GM23338 (cell line): Measurements from ENCODE around the gene PPP1R9A. TPM values are rescaled to one million over a fixed set of nuclear protein-coding genes. Genes with fewer than 3 reads are reported as not detected.
A peak's percentile ranks its signal among the peaks of the same experiment; 100 is the strongest.

Experiments used
- ATAC-seq: fragments of 200-7000 bp; cut with Tn5 transposase; 3 replicates; pipeline ENCODE4 v1.9.1; 2020
- DNase-seq: peaks from one replicate; pipeline ENCODE4 v3.0.0-alpha.2; 2015; ENCODE audit warnings: low spot score
- H2AFZ ChIP-seq: fragments of 200-600 bp; sonication (generic); 2 replicates; pipeline ENCODE4 v1.8.0; 2016; ENCODE audit warnings: antibody characterized with exemption, mild to moderate bottlenecking, moderate library complexity
- H3F3A ChIP-seq: fragments of 200-600 bp; sonication (generic); replicated peaks from 2 replicates; pipeline ENCODE4 v1.8.0; 2017; ENCODE audit warnings: antibody characterized with exemption, mixed run types, low read depth
- H3K27ac ChIP-seq: fragments of 200-600 bp; sonication (generic); 2 replicates; pipeline ENCODE4 v1.6.1; 2016; ENCODE audit warnings: low read depth
- H3K27me3 ChIP-seq: fragments of 200-600 bp; sonication (generic); 2 replicates; pipeline ENCODE4 v1.8.0; 2016; ENCODE audit warnings: mild to moderate bottlenecking, mixed run types, moderate library complexity; ENCODE audit not compliant: insufficient read depth
- H3K36me3 ChIP-seq: fragments of 200-600 bp; sonication (generic); 2 replicates; pipeline ENCODE4 v1.8.0; 2016; ENCODE audit warnings: mild to moderate bottlenecking; ENCODE audit not compliant: insufficient read depth
- H3K4me1 ChIP-seq: fragments of 200-600 bp; sonication (generic); 2 replicates; pipeline ENCODE4 v1.8.0; 2016; ENCODE audit warnings: mild to moderate bottlenecking, moderate library complexity; ENCODE audit not compliant: insufficient read depth
- H3K4me2 ChIP-seq: fragments of 200-600 bp; sonication (generic); 2 replicates; pipeline ENCODE4 v1.7.1; 2017; ENCODE audit warnings: mixed run types
- H3K4me3 ChIP-seq: fragments of 200-600 bp; sonication (generic); 2 replicates; pipeline ENCODE4 v1.6.1; 2016; ENCODE audit warnings: mixed run types
- H3K79me2 ChIP-seq: fragments of 200-600 bp; sonication (generic); replicated peaks from 2 replicates; pipeline ENCODE4 v1.8.0; 2017; ENCODE audit warnings: mild to moderate bottlenecking; ENCODE audit not compliant: insufficient read depth
- H3K9me2 ChIP-seq: fragments of 200-600 bp; sonication (generic); 2 replicates; pipeline ENCODE4 v1.8.0; 2017; ENCODE audit not compliant: insufficient read depth
- H4K20me1 ChIP-seq: fragments of 200-600 bp; sonication (generic); replicated peaks from 2 replicates; pipeline ENCODE4 v1.8.0; 2017; ENCODE audit warnings: mild to moderate bottlenecking; ENCODE audit not compliant: insufficient read depth
- H3K27ac Mint-ChIP-seq: 2 replicates; pipeline ENCODE4 v1.8.0; 2020; ENCODE audit warnings: inconsistent platforms, mild to moderate bottlenecking, moderate library complexity, mixed read lengths
- H3K27me3 Mint-ChIP-seq: 3 replicates; pipeline ENCODE4 v1.8.0; 2022; ENCODE audit warnings: low read depth, mild to moderate bottlenecking, moderate library complexity, mixed read lengths, inconsistent platforms; ENCODE audit not compliant: insufficient read depth, poor library complexity
- H3K36me3 Mint-ChIP-seq: 3 replicates; pipeline ENCODE4 v1.8.0; 2021; ENCODE audit warnings: low read depth, mild to moderate bottlenecking, inconsistent platforms, moderate library complexity, mixed read lengths
- H3K4me1 Mint-ChIP-seq: 3 replicates; pipeline ENCODE4 v1.8.0; 2020; ENCODE audit warnings: mild to moderate bottlenecking, inconsistent platforms, mixed read lengths
- H3K4me3 Mint-ChIP-seq: 3 replicates; pipeline ENCODE4 v1.8.0; 2021; ENCODE audit warnings: moderate library complexity, mild to moderate bottlenecking, inconsistent platforms, mixed read lengths
- H3K9me3 Mint-ChIP-seq: 3 replicates; pipeline ENCODE4 v1.8.0; 2020; ENCODE audit warnings: moderate library complexity, mild to moderate bottlenecking, inconsistent platforms, mixed read lengths
- CREB1 ChIP-seq: fragments of 250-450 bp; sonication (Bioruptor Pico); IDR thresholded peaks from 2 replicates; pipeline ENCODE4 v1.5.0; 2020; ENCODE audit warnings: low read depth, mild to moderate bottlenecking, moderate library complexity
- ETS1 ChIP-seq: IDR thresholded peaks from 2 replicates; pipeline ENCODE4 v1.6.1; 2016; ENCODE audit warnings: antibody characterized with exemption
- EZH2 ChIP-seq: fragments of 200-600 bp; sonication (generic); IDR thresholded peaks from one replicate; pipeline ENCODE4 v1.8.0; 2017; ENCODE audit warnings: antibody characterized with exemption, mild to moderate bottlenecking, low read depth; ENCODE audit not compliant: unreplicated experiment
- EZH2phosphoT487 ChIP-seq: fragments of 200-600 bp; sonication (generic); IDR thresholded peaks from one replicate; pipeline ENCODE4 v1.8.1; 2018; ENCODE audit warnings: antibody characterized with exemption; ENCODE audit not compliant: unreplicated experiment
- JUNB ChIP-seq: IDR thresholded peaks from one replicate; pipeline ENCODE4 v1.6.1; 2016; ENCODE audit warnings: antibody characterized with exemption; ENCODE audit not compliant: unreplicated experiment
- NANOG ChIP-seq: IDR thresholded peaks from 2 replicates; pipeline ENCODE4 v1.6.1; 2016; ENCODE audit warnings: antibody characterized with exemption, borderline replicate concordance
- REST ChIP-seq: IDR thresholded peaks from one replicate; pipeline ENCODE4 v1.6.1; 2018; ENCODE audit warnings: antibody characterized with exemption; ENCODE audit not compliant: unreplicated experiment
- STAT1 ChIP-seq: IDR thresholded peaks from one replicate; pipeline ENCODE4 v1.6.1; 2016; ENCODE audit warnings: antibody characterized with exemption; ENCODE audit not compliant: unreplicated experiment
- ZNF114 ChIP-seq: fragments of 250-450 bp; sonication (Bioruptor Pico); IDR thresholded peaks from 2 replicates; pipeline ENCODE4 v1.5.0; 2020; ENCODE audit warnings: mild to moderate bottlenecking, moderate library complexity
- ZNF331 ChIP-seq: fragments of 250-450 bp; sonication (Bioruptor Pico); IDR thresholded peaks from 2 replicates; pipeline ENCODE4 v1.5.0; 2020; ENCODE audit warnings: low read depth, mild to moderate bottlenecking, moderate library complexity
- ZNF462 ChIP-seq: fragments of 250-450 bp; sonication (Bioruptor Pico); IDR thresholded peaks from 2 replicates; pipeline ENCODE4 v1.5.0; 2020; ENCODE audit warnings: mild to moderate bottlenecking, moderate library complexity
- polyA plus RNA-seq: library from polyadenylated mRNA; unstranded; fragments of >200 nt; fragmentation: Nextera tagmentation; extraction: Ambion mirVana; gene quantifications from 2 replicates; pipeline ENCODE4 v1.2.1, GENCODE V29; 2016
- total RNA-seq: library from RNA; depleted of rRNA; stranded (reverse); fragments of >200 nt; shearing (Covaris generic); gene quantifications from 2 replicates; pipeline ENCODE4 v1.2.3, GENCODE V29; 2014

The PPP1R9A gene
- total and polyA plus RNA-seq, 2 experiments from 2014 or later, result 10.6 to 31.8 TPM

- TF ChIP-seq JUNB (no peak), ETS1 (no peak), CREB1 (no peak)
Measured at GRCh38 chr7:94906065-94906851, 1.1 kb upstream of the PPP1R9A start (continued).

- H3K36me3 ChIP-seq, result no peaks in the 10 kb centered on the region
- Mint-ChIP-seq H3K36me3 (peaks cover 12% of the 10 kb centered on the region), H3K9me3 (no peaks in the 10 kb centered on the region), H3K4me1 (peaks cover 44% of the 10 kb centered on the region), H3K27me3 (peaks cover 6% of the 10 kb centered on the region), H3K4me3 (peak overlapping the region; percentile 86), H3K27ac (peak overlapping the region; percentile 95)
- H3K4me1 ChIP-seq, result peaks cover 42% of the 10 kb centered on the region
- no peaks in the 10 kb centered on the region for H3K9me2 ChIP-seq
- H3K27me3 ChIP-seq, result no peaks in the 10 kb centered on the region
- DNase-seq, result peak; percentile 61
- peak overlapping the region; percentile 76 for H3K4me2 ChIP-seq
- H3K79me2 ChIP-seq, result peaks cover 37% of the 10 kb centered on the region
- H3K4me3 ChIP-seq, result peak overlapping the region; percentile 81
- H3K27ac ChIP-seq, result peak overlapping the region; percentile 97
- H4K20me1 ChIP-seq, result no peaks in the 10 kb centered on the region
- peak overlapping the region; percentile 49 for H2AFZ ChIP-seq
- H3F3A ChIP-seq, result no peaks in the 10 kb centered on the region
- ATAC-seq, result peak; percentile 48
- TF ChIP-seq ZNF114 (CRISPR knock-in tag), result no peak
- TF ChIP-seq ZNF331 (CRISPR knock-in tag), result no peak
- TF ChIP-seq NANOG, result no peak
- TF ChIP-seq ETS1, result no peak
- TF ChIP-seq REST, result no peak
- no peak for TF ChIP-seq JUNB
- no peak for TF ChIP-seq CREB1
- TF ChIP-seq EZH2phosphoT487, result no peak
- TF ChIP-seq ZNF462 (CRISPR knock-in tag), result no peak
- no peak for TF ChIP-seq STAT1
- no peak for TF ChIP-seq EZH2
Measured at GRCh38 chr7:94907811-94908322, 473 bp downstream of the PPP1R9A start.
